Measurements from ENCODE around the gene ZNF224.

The ZNF224 gene

GRCh38 chr19:44141191-44142058 is 47.3 kb downstream of the ZNF224 start, which contains the start of gene ZNF234:
ZNF234 (plus strand) TSS chr19:44141554; CDS start chr19:44144633, 3,079 bp downstream.
- peak; percentile 72 for DNase-seq

GRCh38 chr19:44142059-44142433 is 47.9 kb downstream of the ZNF224 start:
- no peak for DNase-seq

DNA sequence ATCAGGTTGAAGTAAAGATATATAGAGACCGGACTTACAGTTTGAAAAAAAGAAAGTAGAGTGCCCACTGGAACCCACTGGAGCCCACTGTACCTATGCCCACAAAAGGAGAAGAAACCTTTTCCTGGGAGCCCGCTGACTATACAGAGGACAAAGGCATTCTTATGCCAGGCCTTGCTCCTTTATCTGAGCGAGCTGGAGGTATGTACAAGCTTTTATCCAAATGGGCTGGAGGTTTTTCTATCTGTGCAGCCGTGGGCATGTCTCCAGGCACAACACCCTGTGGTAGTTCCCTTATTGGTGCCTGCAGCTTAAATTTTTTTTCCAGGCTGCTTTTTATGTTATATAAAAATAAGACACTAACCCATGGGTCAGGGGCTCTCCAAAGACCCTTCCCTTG is 55.6 kb downstream of the ZNF224 start:
- DNase-seq, result no peak

- DNase-seq, result no peak
These were observed 57.3 kb downstream of the ZNF224 start for GRCh38 chr19:44151491-44151890.

GRCh38 chr19:44156475-44156874 is 62.3 kb downstream of the ZNF224 start:
- no peak for DNase-seq
